ENCODE results near the gene C1orf35. TPM values are rescaled to one million over a fixed set of nuclear protein-coding genes. Genes with fewer than 3 reads are reported as not detected.

The C1orf35 gene
- total and polyA plus RNA-seq, 9 of the 15 experiments (the other 6 are each of a cell fraction or from before 2014, with no cell fraction given), result 3.2 to 48.7 (median 12.5) TPM

DNA sequence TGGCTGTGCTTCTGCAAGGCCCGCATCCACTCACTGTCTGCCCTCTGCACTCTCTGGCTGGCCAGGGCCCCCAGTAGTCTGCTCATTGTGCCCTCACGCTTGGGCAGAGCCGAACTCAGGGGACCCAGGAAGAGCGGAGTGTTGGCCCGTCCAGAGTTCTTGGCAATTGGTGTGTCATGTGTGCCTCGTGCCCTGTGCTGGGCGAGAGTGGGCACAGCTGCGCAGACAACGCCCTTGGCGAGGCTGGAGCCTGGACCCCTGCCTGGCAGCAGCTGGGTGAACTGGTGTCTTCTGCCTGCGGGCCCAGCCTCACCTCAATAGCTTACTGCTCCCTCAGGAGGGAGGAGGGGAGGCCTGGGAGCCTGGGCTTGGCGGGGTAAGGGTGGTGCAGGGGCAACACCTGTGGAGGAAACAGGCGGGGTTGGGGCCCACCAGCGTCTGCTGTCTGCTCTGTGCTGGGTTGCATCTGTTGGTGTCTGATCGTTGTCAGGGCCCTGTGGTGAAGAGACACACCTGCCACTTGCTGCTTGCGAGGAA, 39.1 kb upstream of the C1orf35 start:
- Histone ChIP-seq H3K4me3 (no peak overlapping the region; the same call in 1 of the 2 replicates), H3K9me1 (ENCODE audit: control insufficient read depth, insufficient read depth, low read length) (peaks cover 24% of the 10 kb centered on the region), H3K9me3 (replicated peaks; ENCODE audit: control insufficient read depth, insufficient read depth, low read depth, low read length) (no peaks in the 10 kb centered on the region), H3K36me3 (ENCODE audit: control insufficient read depth, insufficient read depth, low read length) (peaks cover 39% of the 10 kb centered on the region; the same call in 2 of the 3 replicates), H2AFZ (ENCODE audit: low read depth, low read length) (no peak overlapping the region), H3K4me1 (replicated peaks in 1 of 2; ENCODE audit: control insufficient read depth in 2 of 2, insufficient read depth in 2 of 2, low read length in 2 of 2) (peaks cover 61 to 83% of the 10 kb centered on the region in 2 experiments), H4K20me1 (replicated peaks; ENCODE audit: control insufficient read depth, insufficient read depth, low read length) (peaks cover 65% of the 10 kb centered on the region), H3K9ac (ENCODE audit: insufficient read depth in 1 of 2, low read depth in 2 of 2, low read length in 2 of 2) (peak overlapping the region; percentile 90 to 98), H3K27ac (ENCODE audit: extremely low read depth, low read depth, low read length) (no peak overlapping the region), H3K79me2 (ENCODE audit: control insufficient read depth, insufficient read depth, low read length) (peaks cover 71% of the 10 kb centered on the region), H3K4me2 (ENCODE audit: insufficient read depth, low read length) (peak overlapping the region; percentile 92), H3K27me3 (ENCODE audit: control insufficient read depth in 2 of 2, insufficient read depth in 2 of 2, low read length in 2 of 2) (no peaks in the 10 kb centered on the region)
- in situ Hi-C loops (cut with MboI) (no loop called here), intact Hi-C loops (cut with micrococcal nuclease) (no loop called here)
- no peak for TF ChIP-seq CC2D1A (IDR thresholded peaks at IDR 0.05)
- TF ChIP-seq, protein P1, sequence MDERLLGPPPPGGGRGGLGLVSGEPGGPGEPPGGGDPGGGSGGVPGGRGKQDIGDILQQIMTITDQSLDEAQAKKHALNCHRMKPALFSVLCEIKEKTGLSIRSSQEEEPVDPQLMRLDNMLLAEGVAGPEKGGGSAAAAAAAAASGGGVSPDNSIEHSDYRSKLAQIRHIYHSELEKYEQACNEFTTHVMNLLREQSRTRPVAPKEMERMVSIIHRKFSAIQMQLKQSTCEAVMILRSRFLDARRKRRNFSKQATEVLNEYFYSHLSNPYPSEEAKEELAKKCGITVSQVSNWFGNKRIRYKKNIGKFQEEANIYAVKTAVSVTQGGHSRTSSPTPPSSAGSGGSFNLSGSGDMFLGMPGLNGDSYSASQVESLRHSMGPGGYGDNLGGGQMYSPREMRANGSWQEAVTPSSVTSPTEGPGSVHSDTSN (CRISPR knock-in tag; IDR thresholded peaks at IDR 0.05; ENCODE audit: low read depth), result no peak
- TF ChIP-seq, protein P1 (tag; conservative IDR thresholded peaks at IDR 0.05; ENCODE audit: low read depth), result no peak
- TF ChIP-seq, protein P2, sequence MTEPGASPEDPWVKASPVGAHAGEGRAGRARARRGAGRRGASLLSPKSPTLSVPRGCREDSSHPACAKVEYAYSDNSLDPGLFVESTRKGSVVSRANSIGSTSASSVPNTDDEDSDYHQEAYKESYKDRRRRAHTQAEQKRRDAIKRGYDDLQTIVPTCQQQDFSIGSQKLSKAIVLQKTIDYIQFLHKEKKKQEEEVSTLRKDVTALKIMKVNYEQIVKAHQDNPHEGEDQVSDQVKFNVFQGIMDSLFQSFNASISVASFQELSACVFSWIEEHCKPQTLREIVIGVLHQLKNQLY (CRISPR knock-in tag; conservative IDR thresholded peaks at IDR 0.05), result 0 out of 4 replicates have a peak, but pooled peaks of 1 of the 2 experiments have one; percentile 12
- TF ChIP-seq PCBP1 (IDR thresholded peaks at IDR 0.05; ENCODE audit: low read depth, low read length, poor library complexity, severe bottlenecking), result no peak
- peak; percentile 62 for TF ChIP-seq RBFOX2 (IDR thresholded peaks at IDR 0.05; ENCODE audit: low read depth, low read length)
- TF ChIP-seq POLR2G (IDR thresholded peaks at IDR 0.05; ENCODE audit: low read depth, low read length), result peak; percentile 60
- TF ChIP-seq, protein P3, sequence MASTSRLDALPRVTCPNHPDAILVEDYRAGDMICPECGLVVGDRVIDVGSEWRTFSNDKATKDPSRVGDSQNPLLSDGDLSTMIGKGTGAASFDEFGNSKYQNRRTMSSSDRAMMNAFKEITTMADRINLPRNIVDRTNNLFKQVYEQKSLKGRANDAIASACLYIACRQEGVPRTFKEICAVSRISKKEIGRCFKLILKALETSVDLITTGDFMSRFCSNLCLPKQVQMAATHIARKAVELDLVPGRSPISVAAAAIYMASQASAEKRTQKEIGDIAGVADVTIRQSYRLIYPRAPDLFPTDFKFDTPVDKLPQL (IDR thresholded peaks at IDR 0.05; ENCODE audit: extremely low read depth, insufficient read length), result no peak
- TF ChIP-seq SP1 (CRISPR knock-in tag; IDR thresholded peaks at IDR 0.05), result 0 out of 2 replicates have a peak, but pooled peaks have one; percentile 42
- no peak for TF ChIP-seq PHF8 (IDR thresholded peaks at IDR 0.05; ENCODE audit: borderline replicate concordance, low read length)
- 85% methylated on average over 13 of the region's 16 CpGs for WGBS (ENCODE audit: insufficient coverage, low coverage, missing lambda C conversion rate)
- ChIA-PET POLR2A (interaction anchor here (0.9 to 6.0 kb wide), 9 partner anchors 7 to 35 kb away, joined by 3 to 47 read pairs (median 5); partner anchors contain the start of genes GJC2, IBA57 and MRPL55), CTCF (ENCODE audit: low intra/inter-chr PET ratio) (no interaction called here)
- DNase-seq (ENCODE audit: extremely low read depth in 1 of 4, low spot score in 3 of 4) (no peak), ATAC-seq (no peak), FAIRE-seq (no peak)
- no TSS peak for BruUV-seq (replicated peaks)
